NCI-H2029 (cell line): ENCODE measurements around the gene RPTOR.

Experiments used
- DNase-seq: peaks from one replicate; lab custom pipeline; 2025; lab: John Stamatoyannopoulos, UW

The RPTOR gene

GRCh38 chr17:80850109-80850508 lies 305.5 kb downstream of the RPTOR start:
- no peak for DNase-seq

GRCh38 chr17:80850817-80851216 lies 306.2 kb downstream of the RPTOR start:
- DNase-seq: peak; percentile 28

- no peak for DNase-seq
Observed at GRCh38 chr17:80851277-80851925, 306.8 kb downstream of the RPTOR start.

GRCh38 chr17:80852476-80853015 lies 307.9 kb downstream of the RPTOR start:
- DNase-seq: no peak

GRCh38 chr17:80853076-80853475 lies 308.4 kb downstream of the RPTOR start:
- DNase-seq: no peak

GRCh38 chr17:80854220-80854619 lies 309.6 kb downstream of the RPTOR start:
- DNase-seq: no peak

GRCh38 chr17:80855196-80855947 lies 310.7 kb downstream of the RPTOR start:
- DNase-seq: no peak

- DNase-seq: no peak
Observed at GRCh38 chr17:80855948-80856862, 311.6 kb downstream of the RPTOR start.

GRCh38 chr17:80856863-80857755 lies 312.5 kb downstream of the RPTOR start:
- DNase-seq: no peak

GRCh38 chr17:80857756-80858171 lies 313.1 kb downstream of the RPTOR start:
- no peak for DNase-seq

GRCh38 chr17:80858301-80859001 lies 313.8 kb downstream of the RPTOR start:
- DNase-seq: no peak

- DNase-seq: peak; percentile 45
Observed at GRCh38 chr17:80859002-80859941, 314.6 kb downstream of the RPTOR start.

GRCh38 chr17:80860101-80860671 lies 315.5 kb downstream of the RPTOR start:
- DNase-seq: no peak

GRCh38 chr17:80860703-80861417 lies 316.2 kb downstream of the RPTOR start:
- no peak for DNase-seq

GRCh38 chr17:80861418-80861815 lies 316.8 kb downstream of the RPTOR start:
- peak; percentile 64 for DNase-seq

GRCh38 chr17:80861892-80862291 lies 317.3 kb downstream of the RPTOR start:
- no peak for DNase-seq

GRCh38 chr17:80862481-80862961 lies 317.9 kb downstream of the RPTOR start:
- DNase-seq: no peak

- no peak for DNase-seq
Observed at GRCh38 chr17:80862978-80863377, 318.3 kb downstream of the RPTOR start.
